T1000 (cell line): ENCODE measurements around the gene GPR75.
"Not testable (repeated sequence)": the region's sequence is repeated elsewhere in the genome, so short reads cannot be mapped to it uniquely, and the experiment has no call there.

Experiments used
- DNase-seq: peaks from one replicate; lab custom pipeline; 2025; ENCODE audit warnings: mixed read lengths; lab: John Stamatoyannopoulos, UW

Gene GPR75

GRCh38 chr2:53852532-53852931 is 7.2 kb downstream of the GPR75 start:
- no peak for DNase-seq

- DNase-seq = not testable (repeated sequence)
These were observed 8.6 kb downstream of the GPR75 start for GRCh38 chr2:53851052-53851757.

GRCh38 chr2:53848062-53848461 is 11.7 kb downstream of the GPR75 start:
- DNase-seq = no peak

- DNase-seq = no peak
These were observed 16.2 kb downstream of the GPR75 start for GRCh38 chr2:53843595-53843994.

GRCh38 chr2:53842891-53843290 is 16.9 kb downstream of the GPR75 start:
- DNase-seq = no peak

GRCh38 chr2:53841651-53842050 is 18.1 kb downstream of the GPR75 start:
- not testable (repeated sequence) for DNase-seq

- no peak for DNase-seq
These were observed 19.2 kb downstream of the GPR75 start for GRCh38 chr2:53840580-53840979.

- DNase-seq = not testable (repeated sequence)
These were observed 29.8 kb downstream of the GPR75 start for GRCh38 chr2:53829980-53830290.

GRCh38 chr2:53829273-53829979 is 30.3 kb downstream of the GPR75 start:
- DNase-seq = no peak

GRCh38 chr2:53828331-53828730 is 31.4 kb downstream of the GPR75 start:
- no peak for DNase-seq

GRCh38 chr2:53827398-53828175 is 32.2 kb downstream of the GPR75 start:
- no peak for DNase-seq

- no peak for DNase-seq
These were observed 33.0 kb downstream of the GPR75 start for GRCh38 chr2:53826587-53827397.

GRCh38 chr2:53826030-53826410 is 33.7 kb downstream of the GPR75 start:
- DNase-seq = no peak

GRCh38 chr2:53823639-53824038 is 36.1 kb downstream of the GPR75 start:
- DNase-seq = not testable (repeated sequence)

GRCh38 chr2:53821810-53822209 is 38.0 kb downstream of the GPR75 start:
- no peak for DNase-seq

GRCh38 chr2:53820711-53821110 is 39.1 kb downstream of the GPR75 start:
- DNase-seq = no peak

- no peak for DNase-seq
These were observed 39.7 kb downstream of the GPR75 start for GRCh38 chr2:53820048-53820447.

GRCh38 chr2:53819634-53820033 is 40.1 kb downstream of the GPR75 start:
- DNase-seq = no peak

- DNase-seq = no peak
These were observed 40.8 kb downstream of the GPR75 start for GRCh38 chr2:53818854-53819435.

GRCh38 chr2:53813151-53813550 is 46.6 kb downstream of the GPR75 start:
- DNase-seq = no peak

GRCh38 chr2:53811601-53812000 is 48.2 kb downstream of the GPR75 start:
- DNase-seq = no peak
